ENCODE results near the gene TLCD2.
"Not testable (repeated sequence)": the region's sequence is repeated elsewhere in the genome, so short reads cannot be mapped to it uniquely, and the experiment has no call there.

Gene TLCD2

GRCh38 chr17:1653735-1654134, 56.4 kb downstream of the TLCD2 start:
- Histone ChIP-seq H3K9me3 (ENCODE audit: control insufficient read depth in 2 of 2, low read length in 2 of 2) (no peaks in the 10 kb centered on the region), H3K9ac (ENCODE audit: low read depth in 1 of 2, low read length in 2 of 2) (no peak overlapping the region), H3K27ac (ENCODE audit: low read depth in 2 of 2, low read length in 2 of 2) (no peak overlapping the region), H3K36me3 (ENCODE audit: control insufficient read depth in 2 of 2, insufficient read depth in 2 of 2, low read length in 2 of 2) (peaks cover 73 to 74% of the 10 kb centered on the region in 2 donors), H3K27me3 (ENCODE audit: control insufficient read depth in 2 of 2, insufficient read depth in 2 of 2, low read length in 2 of 2) (no peaks in the 10 kb centered on the region), H3K4me1 (ENCODE audit: control insufficient read depth in 2 of 2, insufficient read depth in 2 of 2, low read length in 2 of 2) (peaks cover 15 to 19% of the 10 kb centered on the region in 2 donors), H3K4me3 (ENCODE audit: low read length in 2 of 2) (no peak overlapping the region)

DNA sequence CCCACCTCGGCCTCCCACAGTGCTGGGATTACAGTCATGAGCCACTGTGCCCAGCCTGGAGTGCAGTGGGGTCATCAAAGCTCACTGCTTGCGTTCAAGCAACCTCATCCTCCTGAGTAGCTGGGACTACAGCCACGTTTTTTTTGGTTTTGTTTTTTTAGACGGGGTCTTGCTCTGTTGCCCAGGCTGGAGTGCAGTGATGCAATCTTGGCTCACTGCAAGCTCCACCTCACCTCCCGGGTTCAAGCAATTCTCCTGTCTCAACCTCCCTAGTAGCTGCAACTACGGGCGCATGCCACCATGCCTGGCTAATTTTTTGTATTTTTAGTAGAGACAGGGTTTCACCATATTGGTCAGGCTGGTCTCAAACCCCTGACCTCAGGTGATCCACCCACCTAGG, 57.4 kb downstream of the TLCD2 start:
- H3K4me1 ChIP-seq (ENCODE audit: control insufficient read depth in 2 of 2, insufficient read depth in 2 of 2, low read length in 2 of 2), result peaks cover 24 to 28% of the 10 kb centered on the region in 2 donors
- H3K36me3 ChIP-seq (ENCODE audit: control insufficient read depth in 2 of 2, insufficient read depth in 2 of 2, low read length in 2 of 2), result peaks cover 65 to 66% of the 10 kb centered on the region in 2 donors
- not testable (repeated sequence) for H3K27me3 ChIP-seq (ENCODE audit: control insufficient read depth in 2 of 2, insufficient read depth in 2 of 2, low read length in 2 of 2); H3K9me3 ChIP-seq (ENCODE audit: control insufficient read depth in 2 of 2, low read length in 2 of 2); H3K27ac ChIP-seq (ENCODE audit: low read depth in 2 of 2, low read length in 2 of 2); H3K9ac ChIP-seq (ENCODE audit: low read depth in 1 of 2, low read length in 2 of 2); H3K4me3 ChIP-seq (ENCODE audit: low read length in 2 of 2)
